Glutamatergic neuron (in vitro differentiated cells): ENCODE measurements around the gene ARHGAP25. TPM values are rescaled to one million over a fixed set of nuclear protein-coding genes. Genes with fewer than 3 reads are reported as not detected.

Experiments
- DNase-seq: peaks from one replicate; pipeline ENCODE4 v3.0.0; 2022
- H3K27ac Mint-ChIP-seq: one replicate; pipeline ENCODE4 v1.8.0; 2020; ENCODE audit warnings: mild to moderate bottlenecking, mixed read lengths, inconsistent platforms; ENCODE audit not compliant: unreplicated experiment
- H3K27me3 Mint-ChIP-seq: one replicate; pipeline ENCODE4 v1.8.0; 2020; ENCODE audit warnings: mild to moderate bottlenecking, moderate library complexity, mixed read lengths, inconsistent platforms; ENCODE audit not compliant: unreplicated experiment
- H3K36me3 Mint-ChIP-seq: one replicate; pipeline ENCODE4 v1.8.0; 2020; ENCODE audit warnings: mild to moderate bottlenecking, mixed read lengths, inconsistent platforms; ENCODE audit not compliant: unreplicated experiment
- H3K4me1 Mint-ChIP-seq: one replicate; pipeline ENCODE4 v1.8.0; 2020; ENCODE audit warnings: mild to moderate bottlenecking, low read depth, mixed read lengths, inconsistent platforms; ENCODE audit not compliant: unreplicated experiment
- H3K4me3 Mint-ChIP-seq: one replicate; pipeline ENCODE4 v1.8.0; 2020; ENCODE audit warnings: mild to moderate bottlenecking, mixed read lengths, inconsistent platforms; ENCODE audit not compliant: unreplicated experiment
- H3K9me3 Mint-ChIP-seq: one replicate; pipeline ENCODE4 v1.8.0; 2020; ENCODE audit warnings: mild to moderate bottlenecking, moderate library complexity, mixed read lengths, inconsistent platforms; ENCODE audit not compliant: unreplicated experiment
- CTCF ChIP-seq: fragments of 200-600 bp; sonication (generic); IDR thresholded peaks from one replicate; pipeline ENCODE4 v1.5.0; 2021; ENCODE audit not compliant: partially characterized antibody, unreplicated experiment
- total RNA-seq: library from RNA; stranded (reverse); fragmentation: NEBNext Ultra II Directional; extraction: Animal tissue kit (Norgen Biotek cat#: 25700); gene quantifications from one replicate; pipeline ENCODE4 v1.2.1, GENCODE V29; 2021; ENCODE audit not compliant: unreplicated experiment

Gene ARHGAP25
- total RNA-seq, 1 donor from 2014 or later: 1.4 TPM

GRCh38 chr2:68832233-68832869, 97.7 kb downstream of the ARHGAP25 start:
- no peak for DNase-seq
- H3K27ac Mint-ChIP-seq: no peak overlapping the region
- peaks cover 12% of the 10 kb centered on the region for H3K4me1 Mint-ChIP-seq

GRCh38 chr2:68833162-68833561, 98.6 kb downstream of the ARHGAP25 start:
- Mint-ChIP-seq H3K27ac (no peak overlapping the region), H3K36me3 (no peaks in the 10 kb centered on the region), H3K9me3 (peaks cover 4% of the 10 kb centered on the region), H3K4me3 (no peak overlapping the region), H3K4me1 (peaks cover 12% of the 10 kb centered on the region), H3K27me3 (peaks cover 3% of the 10 kb centered on the region)
- DNase-seq: no peak
- no peak for TF ChIP-seq CTCF

More at GRCh38 chr2:68832233-68832869, 97.7 kb downstream of the ARHGAP25 start:
- no peak for TF ChIP-seq CTCF
- H3K36me3 Mint-ChIP-seq: no peaks in the 10 kb centered on the region
- H3K27me3 Mint-ChIP-seq: peaks cover 3% of the 10 kb centered on the region
- H3K9me3 Mint-ChIP-seq: peaks cover 4% of the 10 kb centered on the region
- H3K4me3 Mint-ChIP-seq: no peak overlapping the region

GRCh38 chr2:68834737-68835376, 100.2 kb downstream of the ARHGAP25 start:
- DNase-seq: no peak
- no peaks in the 10 kb centered on the region for H3K36me3 Mint-ChIP-seq
- no peaks in the 10 kb centered on the region for H3K27me3 Mint-ChIP-seq
- H3K9me3 Mint-ChIP-seq: no peaks in the 10 kb centered on the region
- no peak overlapping the region for H3K4me3 Mint-ChIP-seq
- no peaks in the 10 kb centered on the region for H3K4me1 Mint-ChIP-seq
- no peak overlapping the region for H3K27ac Mint-ChIP-seq
- TF ChIP-seq CTCF: no peak

- Mint-ChIP-seq H3K36me3 (no peaks in the 10 kb centered on the region), H3K27me3 (no peaks in the 10 kb centered on the region), H3K4me1 (no peaks in the 10 kb centered on the region), H3K9me3 (no peaks in the 10 kb centered on the region), H3K27ac (no peak overlapping the region), H3K4me3 (no peak overlapping the region)
- TF ChIP-seq CTCF: no peak
- no peak for DNase-seq
These were observed 101.0 kb downstream of the ARHGAP25 start for GRCh38 chr2:68835621-68836020.

- H3K4me1 Mint-ChIP-seq: no peaks in the 10 kb centered on the region
- DNase-seq: peak; percentile 67
- peak; percentile 54 for TF ChIP-seq CTCF
- H3K27me3 Mint-ChIP-seq: no peaks in the 10 kb centered on the region
- H3K36me3 Mint-ChIP-seq: no peaks in the 10 kb centered on the region
- no peak overlapping the region for H3K4me3 Mint-ChIP-seq
- no peak overlapping the region for H3K27ac Mint-ChIP-seq
- no peaks in the 10 kb centered on the region for H3K9me3 Mint-ChIP-seq
These were observed 102.7 kb downstream of the ARHGAP25 start for GRCh38 chr2:68837164-68837860.
